PC-9 (cell line): ENCODE results near the gene MRTO4. TPM values are rescaled to one million over a fixed set of nuclear protein-coding genes. Genes with fewer than 3 reads are reported as not detected.
"Not testable (repeated sequence)": the region's sequence is repeated elsewhere in the genome, so short reads cannot be mapped to it uniquely, and the experiment has no call there.

Experiments used
- BruUV-seq: library from RNA; stranded (reverse); fragments of 400-500 nt; replicated peaks from 2 replicates; lab custom pipeline; 2021; lab: Mats Ljungman, UMichigan
- CTCF ChIA-PET: fragments of 300-600 bp; sonication (Branson Sonifier 250); formaldehyde crosslinking; loops from one replicate; lab custom pipeline; 2022; ENCODE audit warnings: antibody characterized with exemption; lab: Charles Lee
- POLR2A ChIA-PET: fragments of 300-600 bp; sonication (Branson Sonifier 250); formaldehyde crosslinking; loops from one replicate; lab custom pipeline; 2022; ENCODE audit warnings: antibody characterized with exemption; ENCODE audit not compliant: unreplicated experiment; lab: Charles Lee
- DNase-seq, 2 experiments: peaks; one replicate each; pipeline versions ENCODE4 v3.0.0 to v3.0.0-alpha.2; 2015 to 2022; ENCODE audit warnings: mixed read lengths in 1 of 2
- H2AFZ ChIP-seq: fragments of 200-600 bp; sonication (generic); 2 replicates; pipeline ENCODE4 v1.8.1; 2017; ENCODE audit warnings: antibody characterized with exemption
- H3F3A ChIP-seq: fragments of 200-600 bp; sonication (generic); 2 replicates; pipeline ENCODE4 v1.8.1; 2017; ENCODE audit warnings: antibody characterized with exemption, mild to moderate bottlenecking, low read depth; ENCODE audit not compliant: insufficient read depth
- H3K27ac ChIP-seq: fragments of 200-600 bp; sonication (generic); 2 replicates; pipeline ENCODE4 v1.6.1; 2016; ENCODE audit warnings: mixed run types
- H3K27me3 ChIP-seq: fragments of 200-600 bp; sonication (generic); 2 replicates; pipeline ENCODE4 v1.6.1; 2016; ENCODE audit warnings: low read depth, mixed run types; ENCODE audit not compliant: insufficient read depth
- H3K36me3 ChIP-seq: fragments of 200-600 bp; sonication (generic); 2 replicates; pipeline ENCODE4 v1.6.1; 2016; ENCODE audit warnings: low read depth, mixed run types
- H3K4me1 ChIP-seq: fragments of 200-600 bp; sonication (generic); replicated peaks from 2 replicates; pipeline ENCODE4 v1.6.1; 2016; ENCODE audit warnings: mixed run types; ENCODE audit not compliant: insufficient read depth
- H3K4me2 ChIP-seq: fragments of 200-600 bp; sonication (generic); 2 replicates; pipeline ENCODE4 v1.6.1; 2017; ENCODE audit warnings: mixed run types
- H3K4me3 ChIP-seq: fragments of 200-600 bp; sonication (generic); 2 replicates; pipeline ENCODE4 v1.6.1; 2016; ENCODE audit warnings: mixed run types
- H3K79me2 ChIP-seq: fragments of 200-600 bp; sonication (generic); 2 replicates; pipeline ENCODE4 v1.6.1; 2017; ENCODE audit warnings: low read depth, mixed run types
- H3K9me2 ChIP-seq: fragments of 200-600 bp; sonication (generic); 2 replicates; pipeline ENCODE4 v1.8.1; 2017; ENCODE audit warnings: mild to moderate bottlenecking; ENCODE audit not compliant: insufficient read depth
- H3K9me3 ChIP-seq: fragments of 200-600 bp; sonication (generic); 2 replicates; pipeline ENCODE4 v1.8.1; 2016; ENCODE audit warnings: low read depth; ENCODE audit not compliant: insufficient read depth
- H4K20me1 ChIP-seq: fragments of 200-600 bp; sonication (generic); 2 replicates; pipeline ENCODE4 v1.8.1; 2017; ENCODE audit not compliant: insufficient read depth
- EZH2 ChIP-seq: fragments of 200-600 bp; sonication (generic); IDR thresholded peaks from 2 replicates; pipeline ENCODE4 v1.8.0; 2017; ENCODE audit warnings: antibody characterized with exemption, low read depth
- intact Hi-C: fragments of 100-400 bp; cut with micrococcal nuclease; formaldehyde crosslinking; loops from one replicate; pipeline ENCODE4 v1.10.0; 2022; ENCODE audit not compliant: unreplicated experiment
- total RNA-seq: library from RNA; stranded (reverse); gene quantifications from 2 replicates; pipeline ENCODE4 v1.2.3, GENCODE V29; 2021
- TF ChIP-seq, protein P1 (sequence below): fragments of 200-600 bp; sonication (generic); conservative IDR thresholded peaks from 2 replicates; pipeline ENCODE4 v1.6.1; 2017; ENCODE audit warnings: mixed run types, antibody characterized with exemption, mild to moderate bottlenecking, moderate library complexity

Gene MRTO4
- total RNA-seq, 1 experiment from 2014 or later, result 29.0 TPM

DNA sequence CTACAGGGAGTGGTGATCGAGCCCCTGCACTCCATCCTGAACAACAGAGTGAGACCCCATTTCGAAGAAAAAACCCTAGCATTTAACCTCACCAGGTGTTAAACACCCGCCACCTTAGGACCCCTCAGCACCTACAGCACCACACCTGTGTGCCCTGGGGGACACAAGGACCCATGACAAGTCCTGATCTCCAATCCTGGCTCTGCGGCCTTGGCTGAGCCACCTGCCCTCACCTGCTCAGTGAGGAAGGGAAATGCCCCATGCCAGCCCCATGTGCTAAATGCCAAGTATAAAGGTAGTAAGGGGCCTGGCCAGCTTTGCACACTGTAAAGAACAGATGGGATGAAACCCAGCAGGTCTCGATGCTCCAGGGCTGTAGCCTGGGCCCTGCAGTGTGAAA, 11.1 kb downstream of the MRTO4 start:
- Histone ChIP-seq H2AFZ (no peak overlapping the region), H3F3A (no peaks in the 10 kb centered on the region), H4K20me1 (no peaks in the 10 kb centered on the region; the same call in 1 of the 2 replicates), H3K27ac (no peak overlapping the region), H3K9me3 (no peaks in the 10 kb centered on the region), H3K9me2 (no peaks in the 10 kb centered on the region), H3K27me3 (no peaks in the 10 kb centered on the region), H3K4me2 (no peak overlapping the region), H3K79me2 (no peaks in the 10 kb centered on the region), H3K4me1 (no peaks in the 10 kb centered on the region), H3K4me3 (no peak overlapping the region), H3K36me3 (no peaks in the 10 kb centered on the region)
- BruUV-seq, result no TSS peak
- intact Hi-C loops, result no loop called here
- no peak for DNase-seq
- ChIA-PET POLR2A (interaction anchor here (0.7 kb wide), 1 partner anchor 10 kb away, joined by 9 read pairs; no protein-coding TSS in a partner anchor), CTCF (no interaction called here)
- TF ChIP-seq, protein P1, sequence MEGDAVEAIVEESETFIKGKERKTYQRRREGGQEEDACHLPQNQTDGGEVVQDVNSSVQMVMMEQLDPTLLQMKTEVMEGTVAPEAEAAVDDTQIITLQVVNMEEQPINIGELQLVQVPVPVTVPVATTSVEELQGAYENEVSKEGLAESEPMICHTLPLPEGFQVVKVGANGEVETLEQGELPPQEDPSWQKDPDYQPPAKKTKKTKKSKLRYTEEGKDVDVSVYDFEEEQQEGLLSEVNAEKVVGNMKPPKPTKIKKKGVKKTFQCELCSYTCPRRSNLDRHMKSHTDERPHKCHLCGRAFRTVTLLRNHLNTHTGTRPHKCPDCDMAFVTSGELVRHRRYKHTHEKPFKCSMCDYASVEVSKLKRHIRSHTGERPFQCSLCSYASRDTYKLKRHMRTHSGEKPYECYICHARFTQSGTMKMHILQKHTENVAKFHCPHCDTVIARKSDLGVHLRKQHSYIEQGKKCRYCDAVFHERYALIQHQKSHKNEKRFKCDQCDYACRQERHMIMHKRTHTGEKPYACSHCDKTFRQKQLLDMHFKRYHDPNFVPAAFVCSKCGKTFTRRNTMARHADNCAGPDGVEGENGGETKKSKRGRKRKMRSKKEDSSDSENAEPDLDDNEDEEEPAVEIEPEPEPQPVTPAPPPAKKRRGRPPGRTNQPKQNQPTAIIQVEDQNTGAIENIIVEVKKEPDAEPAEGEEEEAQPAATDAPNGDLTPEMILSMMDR, result no peak
- no peak for TF ChIP-seq EZH2

DNA sequence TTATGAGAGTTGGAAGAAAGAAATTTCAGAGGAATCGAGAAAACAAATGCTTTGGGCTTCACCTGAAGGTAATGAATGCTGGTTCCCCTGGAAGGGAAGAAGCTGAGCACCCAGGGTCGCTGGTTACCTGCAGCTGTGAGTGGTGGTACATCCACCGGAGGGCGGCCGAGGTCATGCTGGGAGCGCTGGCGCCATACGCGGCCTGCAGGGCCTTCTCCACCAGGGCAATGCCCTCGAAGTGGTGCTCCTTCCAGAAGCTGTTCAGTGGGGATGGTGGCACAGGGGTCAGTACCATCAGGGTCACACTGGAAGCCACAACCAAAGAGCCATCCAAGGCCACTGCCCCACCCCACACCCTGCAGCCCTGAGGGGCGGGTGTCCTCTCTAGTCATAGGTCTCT, 16.8 kb downstream of the MRTO4 start:
- Histone ChIP-seq H3K27ac (no peak overlapping the region), H3F3A (no peaks in the 10 kb centered on the region), H3K79me2 (no peaks in the 10 kb centered on the region), H4K20me1 (no peaks in the 10 kb centered on the region), H3K9me3 (no peaks in the 10 kb centered on the region), H3K4me1 (no peaks in the 10 kb centered on the region), H3K27me3 (no peaks in the 10 kb centered on the region), H2AFZ (no peak overlapping the region), H3K4me3 (no peak overlapping the region), H3K9me2 (no peaks in the 10 kb centered on the region), H3K4me2 (no peak overlapping the region), H3K36me3 (no peaks in the 10 kb centered on the region)
- intact Hi-C loops, result no loop called here
- CTCF ChIA-PET, result no interaction called here
- TF ChIP-seq EZH2, result no peak
- TF ChIP-seq, protein P1, result no peak
- no TSS peak for BruUV-seq
- no peak for DNase-seq
- POLR2A ChIA-PET, result no interaction called here

DNA sequence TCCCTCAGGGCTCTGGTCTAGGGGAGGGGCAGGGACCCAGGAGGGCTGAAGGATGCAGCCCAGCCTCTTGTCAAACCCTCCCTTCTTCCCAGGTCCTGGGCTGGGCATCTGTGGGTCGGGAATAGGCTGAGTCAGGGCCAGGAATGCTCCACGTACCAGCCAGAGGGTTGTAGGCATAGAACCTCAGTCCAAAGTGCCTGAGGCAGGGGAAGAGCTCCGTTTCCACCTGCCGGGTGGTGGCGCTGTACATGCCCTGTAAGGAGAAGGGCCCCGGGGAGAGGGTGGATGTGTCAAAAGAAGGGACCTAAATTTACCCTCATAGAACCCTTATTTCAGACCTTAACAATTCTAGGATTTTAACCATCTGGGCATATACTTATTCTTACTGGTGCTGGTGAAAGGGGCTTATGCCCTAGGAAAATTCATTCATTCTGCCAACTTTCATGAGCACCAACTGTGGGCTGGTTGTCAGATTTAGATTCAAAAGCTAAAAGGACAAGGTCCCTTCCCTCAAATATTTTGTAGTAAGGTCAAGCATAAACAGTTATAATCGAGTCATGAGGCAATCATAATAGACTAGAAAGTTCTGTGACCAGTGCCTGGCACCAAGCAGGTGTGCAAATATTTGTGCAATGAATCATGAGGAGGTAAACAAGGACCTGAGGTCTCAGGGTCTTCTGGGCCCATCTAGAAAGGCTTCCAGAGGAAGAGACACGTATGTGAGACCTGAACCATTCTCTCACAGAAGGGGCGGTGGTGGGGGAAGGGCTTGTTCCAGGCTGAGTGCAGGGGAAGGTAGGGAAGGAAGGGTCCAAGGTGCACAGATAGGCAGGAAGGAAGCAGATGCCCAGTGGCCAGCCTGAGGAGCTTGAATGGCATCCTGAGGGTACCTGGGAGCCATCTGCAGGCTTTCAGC, 18.1 kb downstream of the MRTO4 start:
- H3K9me3 ChIP-seq, H3K27ac ChIP-seq, H2AFZ ChIP-seq, H3K27me3 ChIP-seq, H3K4me3 ChIP-seq, CTCF ChIA-PET, DNase-seq, H3K9me2 ChIP-seq, H3K4me2 ChIP-seq, intact Hi-C loops, H4K20me1 ChIP-seq, H3K79me2 ChIP-seq, H3K4me1 ChIP-seq, BruUV-seq, POLR2A ChIA-PET, H3F3A ChIP-seq, H3K36me3 ChIP-seq: not testable (repeated sequence)

DNA sequence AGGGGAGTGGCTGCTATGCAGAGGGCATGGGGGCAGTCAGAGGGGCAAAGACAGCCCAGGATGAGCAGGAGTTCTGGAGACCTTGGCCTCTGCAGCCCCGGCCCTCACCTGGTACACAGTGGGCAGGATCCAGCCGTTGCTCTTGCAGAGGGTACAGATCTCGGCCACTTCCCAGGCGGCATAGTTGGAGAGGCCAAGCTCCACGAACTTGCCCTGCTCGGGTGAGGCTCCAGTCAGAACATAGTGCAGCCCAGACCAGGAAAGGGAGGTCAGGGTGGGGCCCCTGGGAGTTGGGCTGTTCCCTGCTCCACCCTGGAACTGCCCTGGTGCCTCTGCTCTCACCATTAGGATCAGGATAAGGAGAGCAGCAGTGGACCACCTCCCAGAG, 18.7 kb downstream of the MRTO4 start:
- H2AFZ ChIP-seq, H4K20me1 ChIP-seq, H3K27ac ChIP-seq, POLR2A ChIA-PET, BruUV-seq, H3K4me2 ChIP-seq, CTCF ChIA-PET, H3K27me3 ChIP-seq, H3K9me3 ChIP-seq, H3K79me2 ChIP-seq, H3K9me2 ChIP-seq, H3K4me1 ChIP-seq, H3F3A ChIP-seq, H3K4me3 ChIP-seq, H3K36me3 ChIP-seq, intact Hi-C loops, DNase-seq: not testable (repeated sequence)
